SK-N-SH (cell line): ENCODE results near the gene VANGL1.

Experiments used
- CTCF ChIP-seq: fragments of 200-600 bp; sonication (generic); IDR thresholded peaks from 2 replicates; pipeline ENCODE4 v1.6.1; 2017; ENCODE audit warnings: antibody characterized with exemption, mild to moderate bottlenecking, moderate library complexity
- EP300 ChIP-seq, 2 experiments: IDR thresholded peaks; 2 replicates each; pipeline versions ENCODE4 v1.4.0 to v1.6.1; 2012; ENCODE audit warnings: borderline replicate concordance in 1 of 2, low read depth in 1 of 2, low read length in 1 of 2
- EZH2phosphoT487 ChIP-seq: fragments of 200-600 bp; sonication (generic); IDR thresholded peaks from 2 replicates; pipeline ENCODE4 v1.6.1; 2017; ENCODE audit warnings: low read depth, mixed run types, mild to moderate bottlenecking, antibody characterized with exemption, moderate library complexity, borderline replicate concordance
- MEF2A ChIP-seq: IDR thresholded peaks from 2 replicates; pipeline ENCODE4 v1.4.0; 2012; ENCODE audit warnings: low read depth, borderline replicate concordance
- PBX3 ChIP-seq: IDR thresholded peaks from 2 replicates; pipeline ENCODE4; 2012
- POLR2AphosphoS5 ChIP-seq: IDR thresholded peaks from 2 replicates; pipeline ENCODE4 v1.6.1; 2012; ENCODE audit warnings: low read depth, low read length
- RAD21 ChIP-seq: IDR thresholded peaks from 2 replicates; pipeline ENCODE4 v1.6.1; 2012; ENCODE audit warnings: mild to moderate bottlenecking, low read length
- SIN3A ChIP-seq: IDR thresholded peaks from 2 replicates; pipeline ENCODE4 v1.6.1; 2012; ENCODE audit warnings: low read depth, mild to moderate bottlenecking, low read length, moderate library complexity, borderline replicate concordance
- ZBTB33 ChIP-seq: IDR thresholded peaks from 2 replicates; pipeline ENCODE4 v1.4.0; 2012; ENCODE audit warnings: low read depth, borderline replicate concordance

- no peak for TF ChIP-seq CTCF
- TF ChIP-seq POLR2AphosphoS5: no peak
- TF ChIP-seq SIN3A: no peak
- no peak for TF ChIP-seq ZBTB33
- no peak for TF ChIP-seq PBX3
- no peak for TF ChIP-seq RAD21
- TF ChIP-seq EP300 (IDR thresholded peaks at IDR 0.05; ENCODE audit: borderline replicate concordance in 1 of 2, low read depth in 1 of 2, low read length in 1 of 2): no peak
- no peak for TF ChIP-seq EZH2phosphoT487
- no peak for TF ChIP-seq MEF2A
Observed at GRCh38 chr1:115729756-115730155, 88.0 kb downstream of the VANGL1 start.
